Stimulated activated CD4-positive, alpha-beta T cell treated with anti-CD3 and anti-CD28 coated beads, Interleukin-15, amount 100 ng/mL, for 1 hour (primary cell): ENCODE data around the gene SPIC.

Source experiments
- DNase-seq, 2 donors: peaks; one replicate each; pipeline ENCODE4 v3.0.0-alpha.2; 2020; ENCODE audit warnings: low read depth in 1 of 2, low spot score in 1 of 2

Gene SPIC

GRCh38 chr12:101527682-101528081 is 52.5 kb downstream of the SPIC start:
- DNase-seq, result no peak

GRCh38 chr12:101536069-101536674 is 61.0 kb downstream of the SPIC start:
- DNase-seq, result no peak
